Activated CD8-positive, alpha-beta T cell treated with anti-CD3 and anti-CD28 coated beads for 36 hours (primary cell): ENCODE measurements around the gene EZR. TPM values are rescaled to one million over a fixed set of nuclear protein-coding genes. Genes with fewer than 3 reads are reported as not detected.

ENCODE experiments used
- ATAC-seq: fragments of 200-7000 bp; cut with Tn5 transposase; one replicate; pipeline ENCODE4 v1.10.0; 2021; ENCODE audit warnings: mild to moderate bottlenecking, moderate library complexity
- CTCF ChIA-PET: fragments of 350-600 bp; sonication (Branson Sonifier 250); formaldehyde crosslinking; loops from one replicate; lab custom pipeline; 2021; ENCODE audit warnings: antibody characterized with exemption; lab: Charles Lee
- POLR2A ChIA-PET: fragments of 350-600 bp; sonication (Branson Sonifier 250); formaldehyde crosslinking; loops from one replicate; lab custom pipeline; 2021; ENCODE audit warnings: antibody characterized with exemption; lab: Charles Lee
- DNase-seq: peaks from one replicate; pipeline ENCODE4 v3.0.0-alpha.2; 2020
- H3K27ac Mint-ChIP-seq: one replicate; pipeline ENCODE4 v1.8.0; 2021; ENCODE audit warnings: mild to moderate bottlenecking, mixed read lengths
- H3K27me3 Mint-ChIP-seq: one replicate; pipeline ENCODE4 v1.8.0; 2021; ENCODE audit warnings: mixed read lengths
- H3K36me3 Mint-ChIP-seq: one replicate; pipeline ENCODE4 v1.8.0; 2021; ENCODE audit warnings: low read depth, mixed read lengths
- H3K4me1 Mint-ChIP-seq: one replicate; pipeline ENCODE4 v1.8.0; 2021; ENCODE audit warnings: low read depth, mixed read lengths
- H3K4me3 Mint-ChIP-seq: one replicate; pipeline ENCODE4 v1.8.0; 2021; ENCODE audit warnings: mild to moderate bottlenecking, moderate library complexity, mixed read lengths
- H3K9me3 Mint-ChIP-seq: one replicate; pipeline ENCODE4 v1.8.0; 2021; ENCODE audit warnings: mixed read lengths
- intact Hi-C: fragments of 100-400 bp; cut with micrococcal nuclease; formaldehyde crosslinking; loops from one replicate; pipeline ENCODE4 v1.10.0; 2022
- total RNA-seq, 2 experiments: library from RNA; stranded (reverse); gene quantifications; one replicate each; pipeline ENCODE4 v1.2.3, GENCODE V29; 2021
- TF ChIP-seq, protein P1 (sequence below): fragments of 200-600 bp; IDR thresholded peaks from one replicate; pipeline ENCODE4 v1.8.0; 2022; ENCODE audit warnings: antibody characterized with exemption, mild to moderate bottlenecking

Gene EZR
- total RNA-seq, 2 experiments from 2014 or later = 199 to 206 TPM

DNA sequence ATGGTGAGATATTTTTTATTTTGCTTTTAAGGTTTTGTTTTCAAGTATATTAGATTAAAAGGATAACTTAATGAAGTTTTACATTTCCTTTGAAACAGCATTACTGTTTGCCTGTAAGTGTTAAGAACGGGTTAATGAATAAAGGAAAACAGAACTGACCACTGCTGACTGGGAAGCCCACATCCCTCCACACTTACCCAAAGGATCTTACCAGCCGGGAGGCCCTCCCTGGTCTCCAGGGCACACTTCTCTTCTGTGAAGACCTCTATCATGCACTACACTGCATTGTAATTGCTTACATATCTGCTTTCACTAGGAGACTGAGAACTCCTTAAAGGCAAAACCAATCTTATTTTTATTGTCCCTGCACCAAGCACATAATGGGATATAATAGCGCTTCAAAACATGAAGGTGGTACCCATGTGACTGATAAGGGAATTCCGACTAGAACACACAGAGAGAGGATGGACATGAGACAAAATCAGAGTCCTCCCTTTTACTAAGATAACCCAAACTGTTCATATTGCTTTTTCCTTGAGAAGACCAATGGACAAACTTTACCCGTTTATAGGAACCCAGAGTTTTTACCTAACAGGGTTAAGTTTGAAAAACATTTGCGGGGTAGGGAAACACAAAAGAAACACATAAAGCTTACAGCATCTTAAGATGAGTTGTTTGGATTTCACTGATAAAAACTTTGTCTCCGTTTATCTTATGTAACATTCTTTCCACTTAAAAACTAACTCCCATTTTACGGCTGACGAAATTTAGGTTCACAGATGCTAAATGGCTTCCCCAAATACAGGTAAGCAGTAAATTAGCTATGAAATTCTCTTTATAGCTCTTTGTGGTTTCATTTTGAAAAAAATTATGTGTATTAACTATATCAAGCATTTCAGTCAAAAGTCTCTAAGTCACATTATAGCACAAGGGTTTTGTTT, 8.7 kb downstream of the EZR start:
- DNase-seq = no peak
- Mint-ChIP-seq H3K9me3 (no peaks in the 10 kb centered on the region), H3K36me3 (peaks cover 90% of the 10 kb centered on the region), H3K4me3 (no peak overlapping the region), H3K4me1 (peaks cover 97% of the 10 kb centered on the region), H3K27ac (peak overlapping the region; percentile 65), H3K27me3 (no peaks in the 10 kb centered on the region)
- intact Hi-C loops = no loop called here
- CTCF ChIA-PET = interaction anchor here (1.2 to 2.9 kb wide), 7 partner anchors 14 to 299 kb away, joined by 3 to 15 read pairs (median 5); no protein-coding TSS in a partner anchor
- TF ChIP-seq, protein P1, sequence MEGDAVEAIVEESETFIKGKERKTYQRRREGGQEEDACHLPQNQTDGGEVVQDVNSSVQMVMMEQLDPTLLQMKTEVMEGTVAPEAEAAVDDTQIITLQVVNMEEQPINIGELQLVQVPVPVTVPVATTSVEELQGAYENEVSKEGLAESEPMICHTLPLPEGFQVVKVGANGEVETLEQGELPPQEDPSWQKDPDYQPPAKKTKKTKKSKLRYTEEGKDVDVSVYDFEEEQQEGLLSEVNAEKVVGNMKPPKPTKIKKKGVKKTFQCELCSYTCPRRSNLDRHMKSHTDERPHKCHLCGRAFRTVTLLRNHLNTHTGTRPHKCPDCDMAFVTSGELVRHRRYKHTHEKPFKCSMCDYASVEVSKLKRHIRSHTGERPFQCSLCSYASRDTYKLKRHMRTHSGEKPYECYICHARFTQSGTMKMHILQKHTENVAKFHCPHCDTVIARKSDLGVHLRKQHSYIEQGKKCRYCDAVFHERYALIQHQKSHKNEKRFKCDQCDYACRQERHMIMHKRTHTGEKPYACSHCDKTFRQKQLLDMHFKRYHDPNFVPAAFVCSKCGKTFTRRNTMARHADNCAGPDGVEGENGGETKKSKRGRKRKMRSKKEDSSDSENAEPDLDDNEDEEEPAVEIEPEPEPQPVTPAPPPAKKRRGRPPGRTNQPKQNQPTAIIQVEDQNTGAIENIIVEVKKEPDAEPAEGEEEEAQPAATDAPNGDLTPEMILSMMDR = no peak
- ATAC-seq = no peak
- POLR2A ChIA-PET = interaction anchor here (1.7 to 2.0 kb wide), 2 partner anchors 13 to 59 kb away, joined by 4 to 8 read pairs; no protein-coding TSS in a partner anchor

DNA sequence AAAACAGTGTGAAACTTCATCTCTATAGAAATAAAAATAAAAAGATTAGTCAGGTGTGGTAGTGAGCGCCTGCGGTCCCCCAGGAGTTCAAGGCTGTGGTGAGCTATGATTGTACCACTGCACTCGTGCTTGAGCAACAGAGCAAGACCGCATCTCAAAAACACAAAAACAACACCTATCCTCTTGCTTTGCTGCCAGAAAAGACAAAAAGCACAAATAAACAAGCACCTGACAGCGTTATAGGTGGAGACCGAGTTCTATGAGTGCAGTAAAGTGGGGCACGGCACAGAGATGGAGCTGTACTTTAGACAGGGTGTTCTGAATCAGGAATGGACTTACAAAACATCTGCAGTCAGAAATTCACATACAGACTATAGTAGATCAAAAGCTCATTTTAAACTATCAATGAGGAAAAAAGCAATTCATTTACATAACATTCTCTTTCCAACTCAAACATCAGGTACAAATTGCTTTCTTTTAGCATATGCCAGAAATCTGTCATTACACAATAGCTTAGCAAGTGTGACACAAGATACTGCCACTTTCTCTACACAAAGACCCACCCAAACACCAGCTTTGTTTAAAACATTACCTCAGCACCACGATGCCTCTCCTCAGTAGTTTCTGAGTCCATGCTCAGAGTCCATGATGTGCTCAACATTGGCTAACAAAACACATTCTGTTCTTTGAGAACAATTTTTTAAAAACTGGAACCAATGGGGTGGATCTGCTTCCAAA, 10.1 kb downstream of the EZR start:
- no peak overlapping the region for H3K4me3 Mint-ChIP-seq
- CTCF ChIA-PET = interaction anchor here (0.7 to 1.5 kb wide), 7 partner anchors 10 to 326 kb away, joined by 3 to 7 read pairs (median 4); partner anchors contain the start of gene EZR
- no peaks in the 10 kb centered on the region for H3K27me3 Mint-ChIP-seq
- ATAC-seq (peak; percentile 26), DNase-seq (peak; percentile 55)
- TF ChIP-seq, protein P1 = no peak
- H3K4me1 Mint-ChIP-seq = peaks cover 96% of the 10 kb centered on the region
- POLR2A ChIA-PET = interaction anchor here (0.6 to 4.4 kb wide), 6 partner anchors 9 to 62 kb away, joined by 3 to 22 read pairs (median 4); partner anchors contain the start of gene EZR
- peaks cover 86% of the 10 kb centered on the region for H3K36me3 Mint-ChIP-seq
- intact Hi-C loops = no loop called here
- H3K27ac Mint-ChIP-seq = peak overlapping the region; percentile 77
- H3K9me3 Mint-ChIP-seq = no peaks in the 10 kb centered on the region

DNA sequence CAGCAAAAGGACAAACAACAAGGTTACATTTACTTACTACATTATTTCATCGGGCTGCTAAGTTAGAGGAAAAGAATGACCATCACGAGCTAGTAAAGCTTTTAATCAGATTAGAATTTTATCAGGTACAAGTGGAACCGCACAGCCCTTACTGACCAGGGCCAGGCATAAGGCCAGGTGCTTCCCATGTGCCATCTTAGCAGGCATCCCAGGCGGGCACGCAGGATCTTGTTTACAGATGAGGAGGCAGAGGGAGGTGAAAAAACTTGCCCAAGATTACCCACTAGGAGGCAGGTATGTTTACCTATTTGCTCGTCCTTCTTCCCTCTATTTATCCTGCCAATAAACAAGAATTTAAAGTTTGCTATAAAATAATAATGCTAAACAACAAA, 10.7 kb downstream of the EZR start:
- Mint-ChIP-seq H3K27me3 (no peaks in the 10 kb centered on the region), H3K27ac (peak overlapping the region; percentile 32), H3K36me3 (peaks cover 84% of the 10 kb centered on the region), H3K4me1 (peaks cover 96% of the 10 kb centered on the region), H3K9me3 (no peaks in the 10 kb centered on the region), H3K4me3 (no peak overlapping the region)
- POLR2A ChIA-PET = interaction anchor here (0.9 to 4.4 kb wide), 6 partner anchors 10 to 191 kb away, joined by 3 to 22 read pairs (median 3); partner anchors contain the start of genes EZR and RSPH3
- intact Hi-C loops = no loop called here
- TF ChIP-seq, protein P1 = no peak
- CTCF ChIA-PET = interaction anchor here (0.9 to 1.5 kb wide), 7 partner anchors 11 to 326 kb away, joined by 3 to 7 read pairs (median 4); partner anchors contain the start of gene EZR
- DNase-seq (no peak), ATAC-seq (no peak)

GRCh38 chr6:158807515-158808441, 11.4 kb downstream of the EZR start:
- POLR2A ChIA-PET = interaction anchor here (1.4 to 4.4 kb wide), 4 partner anchors 10 to 192 kb away, joined by 3 to 22 read pairs (median 3); partner anchors contain the start of genes EZR and RSPH3
- CTCF ChIA-PET = interaction anchor here (0.9 to 1.5 kb wide), 6 partner anchors 12 to 327 kb away, joined by 3 to 7 read pairs (median 3); partner anchors contain the start of gene EZR
- ATAC-seq (no peak), DNase-seq (no peak)
- no peaks in the 10 kb centered on the region for H3K9me3 Mint-ChIP-seq
- TF ChIP-seq, protein P1 = no peak
- no peaks in the 10 kb centered on the region for H3K27me3 Mint-ChIP-seq
- intact Hi-C loops = no loop called here
- H3K4me1 Mint-ChIP-seq = peaks cover 93% of the 10 kb centered on the region
- H3K36me3 Mint-ChIP-seq = peaks cover 80% of the 10 kb centered on the region
- H3K4me3 Mint-ChIP-seq = no peak overlapping the region
- H3K27ac Mint-ChIP-seq = peak overlapping the region; percentile 47
